ENCODE results near the gene PDE3A.

PDE3A gene

DNA sequence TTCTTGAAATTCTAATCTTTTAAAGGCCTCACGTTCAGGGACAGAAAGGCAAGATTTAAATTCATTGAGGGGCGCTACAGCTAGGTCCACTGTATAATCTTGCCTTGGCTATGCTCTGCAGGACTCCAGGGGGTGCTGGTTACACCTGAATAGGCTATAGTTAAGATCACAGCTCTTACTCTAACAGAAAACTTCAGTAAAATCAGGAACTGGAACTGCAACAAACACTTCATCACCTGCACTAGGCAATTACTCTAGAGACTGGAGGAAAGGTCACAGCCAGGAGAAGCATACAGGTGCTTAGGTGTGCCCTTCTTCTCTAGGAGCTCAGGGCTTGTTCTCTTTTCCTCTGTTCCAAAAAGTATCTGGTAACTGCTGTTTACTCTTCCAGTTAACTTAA lies 347.7 kb downstream of the PDE3A start:
- DNase-seq (ENCODE audit: low spot score) = no peak
- TF ChIP-seq, protein P1, sequence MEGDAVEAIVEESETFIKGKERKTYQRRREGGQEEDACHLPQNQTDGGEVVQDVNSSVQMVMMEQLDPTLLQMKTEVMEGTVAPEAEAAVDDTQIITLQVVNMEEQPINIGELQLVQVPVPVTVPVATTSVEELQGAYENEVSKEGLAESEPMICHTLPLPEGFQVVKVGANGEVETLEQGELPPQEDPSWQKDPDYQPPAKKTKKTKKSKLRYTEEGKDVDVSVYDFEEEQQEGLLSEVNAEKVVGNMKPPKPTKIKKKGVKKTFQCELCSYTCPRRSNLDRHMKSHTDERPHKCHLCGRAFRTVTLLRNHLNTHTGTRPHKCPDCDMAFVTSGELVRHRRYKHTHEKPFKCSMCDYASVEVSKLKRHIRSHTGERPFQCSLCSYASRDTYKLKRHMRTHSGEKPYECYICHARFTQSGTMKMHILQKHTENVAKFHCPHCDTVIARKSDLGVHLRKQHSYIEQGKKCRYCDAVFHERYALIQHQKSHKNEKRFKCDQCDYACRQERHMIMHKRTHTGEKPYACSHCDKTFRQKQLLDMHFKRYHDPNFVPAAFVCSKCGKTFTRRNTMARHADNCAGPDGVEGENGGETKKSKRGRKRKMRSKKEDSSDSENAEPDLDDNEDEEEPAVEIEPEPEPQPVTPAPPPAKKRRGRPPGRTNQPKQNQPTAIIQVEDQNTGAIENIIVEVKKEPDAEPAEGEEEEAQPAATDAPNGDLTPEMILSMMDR (IDR thresholded peaks at IDR 0.05; ENCODE audit: extremely low read depth, missing control alignments) = no peak

DNA sequence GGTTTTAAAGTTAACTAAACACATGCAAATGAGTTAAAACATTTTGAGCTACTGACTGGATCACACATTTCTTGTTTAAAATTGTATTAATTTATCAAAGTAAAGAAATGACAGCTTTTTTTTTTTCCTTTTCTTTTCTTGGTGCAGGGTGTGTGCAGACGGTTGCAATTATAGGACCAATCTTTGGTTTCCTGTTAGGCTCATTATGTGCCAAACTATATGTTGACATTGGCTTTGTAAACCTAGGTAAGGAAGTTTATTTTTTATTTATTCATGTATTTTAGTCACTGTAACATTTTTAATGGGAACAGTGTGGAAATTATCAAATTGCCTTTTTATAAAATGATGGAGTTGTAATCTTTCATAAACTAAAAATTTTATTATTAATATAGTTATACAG lies 348.6 kb downstream of the PDE3A start:
- TF ChIP-seq, protein P1 (IDR thresholded peaks at IDR 0.05; ENCODE audit: extremely low read depth, missing control alignments) = no peak
- DNase-seq (ENCODE audit: low spot score) = no peak

DNA sequence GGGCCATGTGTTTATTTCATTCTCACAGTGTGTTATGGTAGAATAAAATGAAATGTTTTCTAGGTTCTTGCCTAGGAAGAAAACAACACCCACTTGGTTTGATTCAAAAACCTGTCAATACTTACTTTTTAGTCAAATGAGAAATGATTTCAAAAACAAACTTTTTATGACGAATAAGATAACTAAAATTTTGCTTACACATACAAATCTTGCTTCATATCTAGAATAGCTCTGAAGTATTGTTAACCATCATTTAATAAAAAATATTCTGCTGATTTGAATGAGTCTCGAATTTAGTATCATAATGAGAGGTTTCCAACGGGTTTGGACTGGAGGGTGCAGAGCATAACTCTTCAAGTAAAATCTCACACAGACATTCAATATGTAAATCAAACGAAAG lies 350.0 kb downstream of the PDE3A start:
- TF ChIP-seq, protein P1 (IDR thresholded peaks at IDR 0.05; ENCODE audit: extremely low read depth, missing control alignments) = no peak

DNA sequence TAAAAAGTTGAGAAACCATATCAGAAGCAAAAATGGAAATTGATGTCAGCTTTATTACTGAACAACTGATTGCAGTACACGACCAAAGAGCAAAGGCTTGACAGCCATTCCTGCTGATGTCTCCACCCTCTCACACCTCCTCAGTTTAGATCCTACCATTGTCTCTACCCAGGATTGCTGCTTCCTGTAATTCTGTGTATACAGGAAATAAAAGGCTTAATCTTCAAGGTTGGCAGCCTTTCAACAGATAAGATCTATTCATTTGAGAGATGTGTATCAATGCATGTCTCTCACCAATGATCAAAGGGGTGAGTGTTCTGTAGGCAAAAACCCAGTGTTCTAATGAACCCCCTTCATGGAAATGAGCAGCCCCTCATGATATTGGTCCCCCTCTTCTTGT lies 353.8 kb downstream of the PDE3A start:
- TF ChIP-seq, protein P1 (IDR thresholded peaks at IDR 0.05; ENCODE audit: extremely low read depth, missing control alignments) = no peak
- DNase-seq (ENCODE audit: low spot score) = no peak

More for the DNA sequence above, 350.0 kb downstream of the PDE3A start:
- DNase-seq (ENCODE audit: low spot score) = no peak

DNA sequence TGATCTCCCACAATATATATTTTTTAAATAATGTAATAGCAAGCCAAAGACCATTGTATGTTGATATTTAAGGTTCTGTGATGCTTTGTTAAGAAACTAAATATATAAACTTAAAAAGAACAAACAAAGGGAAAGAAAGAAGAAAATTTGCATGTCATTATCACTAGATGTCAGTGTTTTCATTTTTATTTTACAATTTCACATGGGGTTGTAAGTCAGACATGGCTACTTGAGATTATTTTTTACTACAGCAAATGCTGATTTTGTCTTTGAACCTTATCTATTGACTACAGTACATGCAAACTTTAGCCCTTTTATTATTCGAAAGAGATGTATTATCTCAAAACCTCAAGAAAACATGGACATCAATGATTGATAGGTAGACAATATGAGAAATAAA lies 362.9 kb downstream of the PDE3A start:
- TF ChIP-seq, protein P1 (IDR thresholded peaks at IDR 0.05; ENCODE audit: extremely low read depth, missing control alignments) = no peak
- no peak for DNase-seq (ENCODE audit: low spot score)
